Measurements from ENCODE around the gene DARS2.
A peak's percentile ranks its signal among the peaks of the same experiment; 100 is the strongest.
"Not testable (repeated sequence)": the region's sequence is repeated elsewhere in the genome, so short reads cannot be mapped to it uniquely, and the experiment has no call there.

Gene DARS2, protein sequence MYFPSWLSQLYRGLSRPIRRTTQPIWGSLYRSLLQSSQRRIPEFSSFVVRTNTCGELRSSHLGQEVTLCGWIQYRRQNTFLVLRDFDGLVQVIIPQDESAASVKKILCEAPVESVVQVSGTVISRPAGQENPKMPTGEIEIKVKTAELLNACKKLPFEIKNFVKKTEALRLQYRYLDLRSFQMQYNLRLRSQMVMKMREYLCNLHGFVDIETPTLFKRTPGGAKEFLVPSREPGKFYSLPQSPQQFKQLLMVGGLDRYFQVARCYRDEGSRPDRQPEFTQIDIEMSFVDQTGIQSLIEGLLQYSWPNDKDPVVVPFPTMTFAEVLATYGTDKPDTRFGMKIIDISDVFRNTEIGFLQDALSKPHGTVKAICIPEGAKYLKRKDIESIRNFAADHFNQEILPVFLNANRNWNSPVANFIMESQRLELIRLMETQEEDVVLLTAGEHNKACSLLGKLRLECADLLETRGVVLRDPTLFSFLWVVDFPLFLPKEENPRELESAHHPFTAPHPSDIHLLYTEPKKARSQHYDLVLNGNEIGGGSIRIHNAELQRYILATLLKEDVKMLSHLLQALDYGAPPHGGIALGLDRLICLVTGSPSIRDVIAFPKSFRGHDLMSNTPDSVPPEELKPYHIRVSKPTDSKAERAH

DNA sequence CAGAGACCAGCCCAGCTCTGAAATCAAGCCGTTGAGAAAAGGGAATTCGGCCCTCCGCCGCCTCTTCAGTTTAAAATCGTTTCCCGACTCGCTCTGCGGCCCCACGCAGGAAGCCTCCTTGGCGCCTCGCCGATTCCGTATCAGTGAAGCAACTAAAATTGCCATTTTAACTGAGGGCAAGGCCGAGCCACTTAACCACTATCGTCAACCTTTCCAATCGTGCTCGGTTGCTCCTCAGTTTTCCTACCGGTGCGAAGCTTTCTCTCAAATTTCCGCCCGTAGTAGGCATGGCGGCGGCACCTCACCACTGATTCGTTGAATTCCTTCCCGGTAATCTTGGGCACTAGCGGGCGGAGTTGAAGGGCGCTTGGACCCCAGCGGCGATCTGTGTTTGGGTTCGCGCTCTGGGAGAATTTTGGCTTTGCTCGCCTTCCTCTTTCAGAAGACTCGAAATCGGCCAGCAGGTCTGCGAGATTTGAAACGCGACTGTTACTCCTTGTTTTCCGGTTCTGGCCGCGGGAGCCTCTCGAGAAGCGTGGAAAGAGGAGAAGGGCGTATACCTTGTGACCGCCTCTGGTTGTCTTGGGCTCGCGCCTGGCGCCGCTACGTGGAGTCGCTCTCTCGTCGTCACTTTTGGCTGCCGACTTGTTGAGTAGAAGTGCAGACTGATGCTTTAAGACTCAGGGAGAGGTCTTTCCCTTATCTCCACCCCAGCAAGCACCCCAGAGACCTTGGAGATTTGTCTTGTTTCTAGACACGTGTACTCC lies at the start of gene DARS2, which contains the start of gene CENPL:
Gene DARS2 (plus strand): TSS at position 359 of the 767 bp plus-strand sequence. CDS start 557 bp downstream, outside the sequence.
Gene CENPL (minus strand): TSS at position 569 of the 767 bp plus-strand sequence. CDS start 13,584 bp downstream, outside the sequence.
- peak; percentile 96 to 97 for DNase-seq

DNA sequence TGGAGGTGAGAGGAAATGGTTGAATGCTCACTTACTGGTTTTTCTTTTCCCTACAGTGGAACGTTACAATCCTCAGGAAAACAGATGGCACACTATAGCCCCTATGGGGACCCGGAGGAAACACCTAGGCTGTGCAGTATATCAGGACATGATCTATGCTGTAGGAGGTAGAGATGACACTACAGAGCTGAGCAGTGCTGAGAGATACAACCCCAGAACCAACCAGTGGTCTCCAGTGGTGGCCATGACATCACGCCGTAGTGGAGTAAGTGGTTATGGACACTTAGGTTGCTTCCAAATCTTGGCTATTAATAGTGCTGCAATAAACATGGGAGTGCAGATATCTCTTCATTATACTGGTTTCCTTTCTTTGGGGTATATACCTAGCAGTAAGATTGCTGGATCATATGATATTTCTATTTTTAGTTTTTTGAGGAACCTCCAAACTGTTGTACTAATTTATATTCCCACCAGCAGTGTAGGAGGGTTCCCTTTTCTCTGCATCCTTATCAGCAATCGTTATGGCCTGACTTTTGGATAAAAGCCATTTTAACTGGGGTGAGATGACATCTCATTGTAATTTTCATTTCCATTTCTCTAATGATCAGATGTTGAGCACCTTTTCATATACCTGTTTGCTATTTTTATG lies 48.8 kb upstream of the DARS2 start:
- DNase-seq, result no peak

DNA sequence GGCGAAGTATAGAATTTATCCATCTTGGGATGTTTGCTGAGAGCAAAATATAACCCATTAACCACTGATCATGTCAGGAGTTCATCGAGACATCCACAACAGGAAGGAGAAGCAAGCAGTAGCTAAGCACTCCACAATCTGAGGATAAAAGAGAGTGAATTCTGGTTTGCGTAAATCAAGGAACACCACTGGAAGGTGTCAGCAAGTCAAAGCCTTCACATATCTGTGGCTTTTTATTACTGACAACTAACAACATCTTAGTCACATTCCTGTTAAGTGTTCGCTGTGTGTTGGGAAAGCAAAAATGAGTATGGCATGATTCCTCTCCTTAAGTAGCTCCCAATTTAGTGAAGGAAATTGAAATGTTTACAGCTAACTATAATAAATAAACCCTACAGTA lies 44.5 kb upstream of the DARS2 start:
- no peak for DNase-seq

DNA sequence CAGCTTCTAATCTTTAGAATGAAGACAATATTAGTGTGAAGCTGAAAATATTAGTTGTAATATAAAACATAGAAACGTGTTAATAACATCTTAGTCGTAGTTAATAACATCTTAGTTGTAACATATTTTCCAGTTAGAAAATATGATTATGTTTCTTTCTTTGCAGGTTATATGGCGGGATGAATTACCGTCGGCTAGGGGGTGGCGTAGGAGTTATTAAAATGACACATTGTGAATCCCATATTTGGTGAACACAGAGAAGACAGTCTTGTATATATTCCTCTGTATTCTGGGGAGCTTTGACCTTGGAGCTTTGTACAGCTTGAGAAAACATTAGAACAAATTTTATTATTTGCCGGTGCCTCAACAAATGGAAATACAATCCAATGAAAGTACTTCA lies 39.5 kb upstream of the DARS2 start:
- no peak for DNase-seq

DNA sequence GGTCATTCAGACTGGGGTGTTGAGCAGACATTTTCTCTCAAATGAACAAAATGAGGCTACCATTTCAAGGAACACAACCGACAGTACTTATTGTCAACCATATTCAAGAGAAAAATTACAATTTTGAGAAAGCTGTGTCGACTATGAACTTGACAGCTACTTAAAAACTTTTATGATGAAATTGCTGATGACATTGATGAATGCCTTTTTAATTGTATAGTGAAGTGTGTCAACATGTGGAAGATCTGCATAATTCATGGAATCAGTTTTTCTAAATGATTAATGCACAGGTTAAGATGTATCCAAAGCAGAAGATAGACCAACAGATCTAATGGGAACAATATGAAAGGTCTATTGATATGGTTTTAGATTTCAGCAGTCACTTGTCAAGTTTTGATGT lies 34.6 kb upstream of the DARS2 start:
- no peak for DNase-seq

DNA sequence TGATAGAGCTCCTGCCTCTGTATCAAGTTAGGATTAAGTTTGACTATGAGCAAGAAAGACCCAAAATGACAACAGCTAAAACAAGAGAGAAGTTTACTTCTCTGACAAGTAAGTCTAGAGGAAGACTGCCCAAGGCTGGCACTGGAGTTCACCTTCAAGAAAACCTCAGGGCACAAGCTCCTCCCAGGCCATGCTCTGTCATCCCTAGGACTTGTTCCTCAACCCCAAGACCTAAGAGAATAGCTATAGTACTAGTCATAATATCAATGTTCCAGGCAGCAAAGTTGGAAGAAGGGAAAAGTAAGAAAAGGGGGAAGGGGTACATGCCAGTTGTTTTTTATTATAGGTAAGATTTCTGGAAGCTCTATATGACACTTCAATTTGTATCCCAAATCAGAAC lies 26.4 kb upstream of the DARS2 start:
- DNase-seq, result no peak

DNA sequence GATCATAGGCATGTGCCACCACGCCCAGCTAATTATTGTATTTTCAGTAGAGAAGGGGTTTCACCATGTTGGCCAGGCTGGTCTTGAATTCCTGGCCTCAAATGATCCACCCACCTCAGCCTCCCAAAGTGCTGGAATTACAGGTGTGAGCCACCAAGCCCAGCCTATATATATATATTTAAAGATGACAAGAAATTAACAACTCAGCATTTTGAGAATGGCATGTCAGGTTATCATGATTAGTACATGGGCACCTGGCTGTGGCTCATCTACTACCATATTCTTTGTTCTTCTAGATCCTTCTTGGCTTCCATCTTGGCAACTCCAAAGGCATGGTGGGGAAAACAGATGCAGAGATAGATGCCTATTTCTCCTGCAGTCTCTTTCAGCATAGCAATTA lies 24.5 kb upstream of the DARS2 start:
- DNase-seq, result not testable (repeated sequence)

DNA sequence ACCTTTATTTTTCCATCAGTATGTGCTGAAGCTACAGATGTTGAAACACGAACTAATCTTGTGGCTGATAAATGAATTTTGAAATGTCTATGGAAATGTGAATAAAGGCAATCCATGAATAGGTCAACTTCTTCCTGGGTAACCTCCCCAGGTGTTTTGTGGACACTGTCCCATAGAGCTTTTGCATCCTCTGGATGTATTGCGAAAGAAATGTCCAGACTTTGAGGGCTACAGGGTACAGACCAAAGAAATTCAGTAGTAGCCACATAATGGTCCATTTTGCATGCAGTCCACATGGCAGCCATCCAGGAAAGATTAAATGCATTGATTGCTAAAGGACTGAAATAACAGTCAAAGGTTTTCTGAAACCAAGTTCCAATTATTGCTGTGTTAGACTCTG lies 21.5 kb upstream of the DARS2 start:
- no peak for DNase-seq

DNA sequence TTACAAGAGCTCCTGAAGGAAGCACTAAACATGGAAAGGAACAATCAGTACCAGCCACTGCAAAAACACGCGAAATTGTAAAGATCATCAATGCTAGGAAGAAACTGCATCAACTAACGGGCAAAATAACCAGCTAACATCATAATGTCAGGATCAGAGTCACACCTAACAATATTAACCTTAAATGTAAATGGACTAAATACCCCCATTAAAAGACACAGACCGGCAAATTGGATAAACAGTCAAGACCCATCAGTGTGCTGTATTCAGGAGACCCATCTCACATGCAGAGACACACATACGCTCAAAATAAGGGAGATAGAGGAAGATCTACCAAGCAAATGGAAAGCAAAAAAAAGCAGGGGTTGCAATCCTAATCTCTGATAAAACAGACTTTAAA lies 10.8 kb upstream of the DARS2 start:
- DNase-seq, result not testable (repeated sequence)

DNA sequence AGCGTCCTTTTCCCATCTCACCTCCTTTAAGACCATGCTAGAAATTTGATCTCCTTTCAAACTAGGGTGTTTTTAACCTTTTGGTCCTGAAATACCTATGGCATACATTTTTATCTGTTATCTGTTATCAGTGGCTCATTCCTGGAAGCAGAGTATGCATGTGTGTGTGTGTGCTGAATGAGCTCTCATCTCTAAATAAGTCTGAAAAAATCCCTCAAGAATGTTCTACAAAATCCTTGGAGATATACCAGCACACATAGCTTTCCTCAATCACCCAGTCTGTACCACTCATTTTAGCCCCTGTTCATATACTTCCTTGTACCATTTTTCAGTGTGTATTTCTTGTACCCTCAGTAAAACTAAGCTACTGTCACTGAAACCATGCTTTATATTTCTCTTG lies 6.0 kb upstream of the DARS2 start:
- DNase-seq, result no peak

DNA sequence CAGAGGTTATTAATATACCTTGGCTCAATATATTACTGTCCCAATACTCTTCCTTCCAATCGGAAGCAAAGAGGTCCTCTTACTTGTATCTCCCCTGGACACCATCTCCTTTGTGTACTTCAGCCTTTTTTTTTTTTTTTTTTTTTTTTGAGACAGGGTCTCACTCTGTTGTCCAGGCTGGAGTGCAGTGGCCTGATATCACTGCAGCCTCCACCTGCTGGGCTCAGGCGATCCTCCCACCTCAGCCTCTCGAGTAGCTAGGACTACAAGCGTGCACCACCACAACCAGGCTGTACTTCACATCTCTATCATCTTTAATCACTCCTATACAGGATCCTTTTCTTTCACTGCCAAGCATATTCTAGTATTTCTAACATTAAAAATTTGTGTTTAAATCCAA lies 2.8 kb upstream of the DARS2 start:
- no peak for DNase-seq

DNA sequence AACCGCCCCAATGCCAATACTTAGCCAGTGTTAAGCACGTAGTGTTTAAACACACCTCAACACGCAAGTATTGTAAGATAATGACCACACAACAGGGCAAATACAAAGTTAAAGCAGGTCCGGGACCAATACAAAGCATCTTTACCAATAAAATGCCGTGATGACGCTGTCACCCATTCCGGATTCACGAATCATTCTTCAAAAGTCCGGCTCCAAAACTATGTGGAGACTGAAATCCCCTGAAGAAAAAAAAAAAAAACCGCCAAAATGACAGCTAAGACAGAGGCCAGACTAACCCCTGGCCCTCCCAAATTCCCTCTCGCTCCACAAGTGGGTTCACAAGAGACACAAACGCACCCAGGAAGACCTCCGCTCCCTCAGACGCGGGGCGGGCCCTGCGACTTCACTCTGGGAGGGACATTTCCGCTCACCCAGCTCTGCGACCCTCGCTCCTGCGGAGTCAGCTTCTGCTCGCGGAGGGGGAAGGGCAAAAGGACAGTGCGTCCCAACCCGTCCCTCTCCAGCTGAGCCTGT lies 625 bp upstream of the DARS2 start:
- no peak for DNase-seq

DNA sequence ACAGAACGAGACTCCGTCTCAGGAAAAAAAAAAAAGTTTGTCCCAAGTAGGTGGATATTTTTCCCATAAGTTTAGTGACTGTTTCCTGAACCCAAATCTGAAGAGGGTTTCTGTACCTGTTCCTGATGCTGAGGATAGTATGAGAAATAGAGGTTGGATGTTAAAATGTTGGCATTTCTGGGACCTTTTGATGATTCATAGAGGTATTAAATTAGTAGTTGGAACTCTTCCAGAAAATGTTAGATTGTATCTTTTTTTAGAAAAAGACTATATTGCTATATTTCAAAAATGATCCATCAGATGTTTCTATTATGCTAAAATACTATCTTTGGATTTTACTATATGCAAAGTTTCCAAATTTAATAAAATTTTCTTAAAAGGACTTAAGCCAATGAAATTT lies 3.1 kb downstream of the DARS2 start:
- DNase-seq, result no peak

DNA sequence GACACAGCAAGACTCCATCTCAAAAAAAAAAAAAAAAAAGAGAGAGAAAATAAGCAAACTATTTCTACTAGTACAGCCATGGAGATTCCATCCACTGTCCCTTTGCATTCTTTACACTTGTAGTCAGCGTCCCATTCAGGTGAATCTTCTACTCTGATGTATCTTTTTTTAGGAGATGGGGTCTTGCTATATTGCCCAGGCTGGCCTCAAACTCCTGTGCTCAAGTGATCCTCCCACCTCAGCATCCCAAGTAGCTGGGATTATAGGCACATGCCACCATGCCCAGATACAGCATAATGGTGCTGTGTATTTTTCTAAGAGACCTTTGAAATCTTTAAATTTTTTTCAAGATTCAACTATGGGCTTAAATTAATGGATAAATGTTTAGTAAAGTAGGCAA lies 8.3 kb downstream of the DARS2 start:
- DNase-seq, result no peak

DNA sequence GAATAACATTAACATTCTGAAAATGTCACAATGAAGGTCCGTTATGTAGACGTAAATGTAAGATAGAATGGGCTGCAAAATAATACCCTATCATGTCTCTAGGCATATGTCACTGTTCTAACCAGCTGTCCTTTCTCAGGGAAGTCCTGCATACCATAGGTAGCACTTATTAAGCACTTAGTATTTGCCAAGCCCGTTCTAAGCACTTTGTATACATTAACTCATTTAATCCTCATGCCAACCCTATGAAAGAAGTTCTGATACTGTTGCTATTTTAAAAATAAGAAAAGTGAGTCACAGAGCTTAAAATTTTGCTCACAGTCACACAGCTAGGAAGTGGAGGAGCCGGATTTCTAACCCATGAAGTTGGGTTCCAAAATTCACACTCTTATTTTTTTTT lies 27.6 kb downstream of the DARS2 start:
- no peak for DNase-seq

DNA sequence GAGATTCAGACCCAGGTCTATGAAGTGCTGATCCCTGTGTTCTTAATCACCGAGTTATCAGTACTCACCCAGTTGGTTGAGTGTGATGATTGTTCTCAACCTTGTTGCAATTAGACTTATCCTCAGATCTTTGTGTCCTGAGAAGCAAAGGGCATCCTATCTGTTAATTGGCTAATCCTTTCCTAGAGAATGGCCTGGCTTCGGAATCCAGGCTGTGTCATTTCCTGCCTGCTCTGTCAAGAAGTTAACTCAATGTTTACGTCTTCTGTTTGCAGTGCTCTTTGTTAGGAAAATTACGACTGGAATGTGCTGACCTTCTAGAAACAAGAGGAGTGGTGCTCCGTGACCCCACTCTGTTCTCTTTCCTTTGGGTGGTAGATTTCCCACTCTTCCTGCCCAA lies 28.6 kb downstream of the DARS2 start:
- DNase-seq, result no peak

DNA sequence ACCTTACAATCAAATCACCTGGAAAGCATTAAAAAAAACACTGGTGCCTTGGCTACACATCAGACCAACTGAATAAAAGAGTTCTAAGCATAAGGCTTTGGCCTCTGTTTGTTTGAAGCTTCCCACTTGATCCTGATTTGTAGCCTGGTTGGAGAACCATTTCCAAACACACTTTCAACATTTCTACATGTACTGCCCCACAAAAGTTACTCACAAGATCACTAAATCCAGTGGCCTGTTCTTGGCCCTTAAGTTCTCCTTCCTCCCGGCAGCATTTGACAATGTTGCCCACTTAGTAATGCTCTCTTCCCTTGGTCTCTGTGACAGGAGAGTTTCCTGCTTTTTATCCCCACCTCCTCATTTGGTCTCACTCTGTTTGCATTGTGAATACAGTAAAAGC lies 31.5 kb downstream of the DARS2 start:
- no peak for DNase-seq

DNA sequence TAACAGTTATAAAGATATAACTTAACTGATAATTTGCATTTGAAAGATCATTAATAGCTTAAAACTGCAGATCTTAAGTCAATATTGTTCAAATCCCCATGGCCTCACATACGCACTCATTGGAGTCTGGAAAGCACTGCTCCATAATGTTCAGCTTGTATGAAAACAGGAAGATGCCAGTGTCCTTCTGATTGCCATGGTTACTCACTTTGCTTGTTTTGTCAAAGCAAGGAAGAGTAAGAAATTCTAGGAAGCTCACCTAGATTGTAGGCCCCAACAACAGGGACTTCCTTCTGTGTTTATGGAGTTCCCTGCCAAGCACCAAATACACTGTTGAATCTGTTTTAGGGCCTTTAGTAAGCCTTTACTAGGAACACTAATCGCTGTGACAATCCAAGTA lies 32.4 kb downstream of the DARS2 start:
- no peak for DNase-seq

DNA sequence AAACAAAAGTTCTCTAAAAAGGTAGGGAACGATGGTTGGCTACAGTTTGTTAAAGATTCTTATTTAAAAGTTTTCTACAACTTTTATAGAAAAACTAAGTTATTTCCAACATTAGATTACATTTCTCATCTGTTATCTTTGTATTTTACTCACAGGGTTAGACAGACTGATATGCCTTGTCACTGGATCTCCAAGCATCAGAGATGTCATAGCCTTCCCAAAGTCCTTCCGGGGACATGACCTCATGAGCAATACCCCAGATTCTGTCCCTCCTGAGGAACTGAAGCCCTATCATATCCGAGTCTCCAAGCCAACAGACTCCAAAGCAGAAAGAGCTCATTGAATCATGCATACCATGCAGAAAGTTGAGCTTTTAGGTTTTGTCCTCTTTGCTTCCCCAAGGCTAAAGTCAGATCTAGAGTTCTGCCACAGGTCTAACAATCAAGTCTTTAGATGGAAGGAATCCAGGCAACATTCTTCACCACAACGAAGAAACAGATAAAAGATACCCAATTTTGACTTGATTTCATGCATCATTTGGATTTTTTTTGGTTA lies 33.0 kb downstream of the DARS2 start:
- DNase-seq, result no peak

DNA sequence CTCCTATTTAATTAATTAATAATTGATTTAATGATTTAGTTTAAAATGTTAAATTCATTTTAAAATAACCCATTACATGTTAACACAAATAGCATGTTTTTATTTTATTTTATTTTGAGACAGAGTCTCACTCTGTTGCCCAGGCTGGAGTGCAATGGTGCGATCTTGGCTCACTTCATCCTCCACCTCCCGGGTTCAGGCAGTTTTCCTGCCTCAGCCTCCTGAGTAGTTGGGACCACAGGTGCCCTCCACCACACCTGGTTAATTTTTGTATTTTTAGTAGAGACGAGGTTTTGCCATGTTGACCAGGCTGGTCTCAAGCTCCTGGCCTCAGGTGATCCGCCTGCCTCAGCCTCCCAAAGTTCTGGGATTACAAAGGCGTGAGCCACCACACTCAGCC lies 35.1 kb downstream of the DARS2 start:
- DNase-seq, result not testable (repeated sequence)

DNA sequence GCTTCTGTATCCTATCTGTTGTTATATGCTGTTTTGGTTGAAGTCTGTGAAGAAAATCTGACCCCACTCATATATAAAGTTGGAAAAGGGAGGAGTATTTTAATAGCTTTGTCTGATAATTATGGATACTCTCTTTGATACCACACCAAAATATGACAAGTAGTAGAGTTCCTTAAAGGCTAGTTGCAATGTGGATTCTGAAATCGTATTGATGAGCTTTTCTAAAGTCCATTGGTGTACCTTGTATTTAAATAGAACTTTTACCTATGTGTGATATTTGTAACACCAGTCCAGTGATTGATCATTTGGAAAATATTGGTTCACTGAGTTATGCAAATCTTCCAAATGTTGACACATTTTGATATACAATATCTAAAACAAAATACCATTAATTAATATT lies 35.6 kb downstream of the DARS2 start:
- no peak for DNase-seq

DNA sequence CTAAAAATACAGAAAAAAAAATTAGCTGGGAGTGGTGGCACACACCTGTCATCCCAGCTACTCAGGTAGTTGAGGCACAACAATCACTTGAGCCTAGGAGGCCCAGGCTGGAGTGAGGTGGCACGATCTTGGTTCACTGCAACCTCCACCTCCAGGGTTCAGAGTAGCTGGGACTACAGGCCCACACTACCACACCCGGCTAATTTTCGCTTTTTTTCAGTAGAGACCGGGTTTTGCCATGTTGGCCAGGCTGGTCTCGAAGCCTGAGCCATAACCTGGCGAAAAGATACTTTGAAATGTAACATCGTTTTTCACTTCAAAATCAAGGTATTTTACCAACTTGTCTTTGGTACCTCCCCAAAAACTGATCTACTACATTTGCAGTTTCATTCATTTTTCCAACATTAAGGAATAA lies 37.3 kb downstream of the DARS2 start:
- no peak for DNase-seq

Data from bone marrow (tissue), 2 donors.